KOPT-K1 (cell line): ENCODE measurements around the gene NEBL.

ENCODE experiments used
- H3K27ac ChIP-seq: fragments of 200-600 bp; sonication (generic); 2 replicates; pipeline ENCODE4 v1.5.1; 2016; ENCODE audit warnings: antibody characterized with exemption, mild to moderate bottlenecking, low read depth, low read length; ENCODE audit not compliant: poor library complexity, severe bottlenecking
- H3K36me3 ChIP-seq: fragments of 200-600 bp; sonication (generic); 2 replicates; pipeline ENCODE4 v1.5.1; 2017; ENCODE audit warnings: antibody characterized with exemption, mild to moderate bottlenecking, low read length, moderate library complexity; ENCODE audit not compliant: insufficient read depth
- H3K9me3 ChIP-seq: fragments of 200-600 bp; sonication (generic); 2 replicates; pipeline ENCODE4 v1.5.1; 2017; ENCODE audit warnings: antibody characterized with exemption, low read length, mild to moderate bottlenecking; ENCODE audit not compliant: insufficient read depth, poor library complexity, severe bottlenecking

The NEBL gene

GRCh38 chr10:20920061-20920460 lies 22.9 kb upstream of the NEBL start:
- Histone ChIP-seq H3K36me3 (no peaks in the 10 kb centered on the region), H3K27ac (no peak overlapping the region), H3K9me3 (no peaks in the 10 kb centered on the region)

DNA sequence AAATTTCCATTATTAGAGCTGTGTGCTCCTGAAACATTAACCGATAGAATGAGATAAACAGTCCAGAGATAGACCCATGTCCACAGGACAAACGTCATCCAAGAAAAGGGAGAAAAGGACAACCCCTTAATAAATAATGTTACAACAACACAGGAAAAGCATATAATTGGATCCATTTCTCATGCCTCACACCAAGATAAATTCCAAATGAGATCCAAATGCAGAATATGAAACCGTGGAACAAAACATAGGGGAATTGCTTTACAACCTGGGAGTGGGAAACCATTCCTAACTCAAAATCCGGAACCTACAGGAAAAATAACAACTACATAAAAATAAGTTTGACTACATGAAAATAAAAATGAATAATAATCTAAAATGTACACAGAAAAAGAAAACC lies 22.4 kb upstream of the NEBL start:
- Histone ChIP-seq H3K9me3 (no peaks in the 10 kb centered on the region), H3K36me3 (no peaks in the 10 kb centered on the region), H3K27ac (no peak overlapping the region)

DNA sequence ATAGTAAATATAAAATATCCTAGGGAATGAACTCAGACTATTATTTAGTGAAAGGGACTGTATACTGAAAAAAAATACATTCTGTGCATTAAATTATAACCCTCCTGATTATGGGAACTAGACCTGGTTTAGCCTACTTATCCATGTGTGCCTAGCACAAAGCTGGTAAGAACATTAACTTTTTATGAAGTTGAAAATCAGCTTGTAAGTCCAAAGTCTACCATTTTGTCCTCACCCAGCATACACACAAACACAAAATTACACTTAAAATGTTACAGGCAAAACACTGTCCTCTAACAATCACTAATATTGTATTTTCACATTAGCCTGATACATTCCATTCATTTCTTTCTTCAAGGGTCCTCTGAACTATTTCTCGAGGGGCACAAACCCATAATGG lies 19.9 kb upstream of the NEBL start:
- no peaks in the 10 kb centered on the region for H3K9me3 ChIP-seq
- no peaks in the 10 kb centered on the region for H3K36me3 ChIP-seq
- H3K27ac ChIP-seq = no peak overlapping the region

GRCh38 chr10:20912969-20913368 lies 15.9 kb upstream of the NEBL start:
- Histone ChIP-seq H3K9me3 (no peaks in the 10 kb centered on the region), H3K36me3 (no peaks in the 10 kb centered on the region), H3K27ac (no peak overlapping the region)

GRCh38 chr10:20911626-20912025 lies 14.5 kb upstream of the NEBL start:
- H3K27ac ChIP-seq = no peak overlapping the region
- H3K9me3 ChIP-seq = no peaks in the 10 kb centered on the region
- no peaks in the 10 kb centered on the region for H3K36me3 ChIP-seq

DNA sequence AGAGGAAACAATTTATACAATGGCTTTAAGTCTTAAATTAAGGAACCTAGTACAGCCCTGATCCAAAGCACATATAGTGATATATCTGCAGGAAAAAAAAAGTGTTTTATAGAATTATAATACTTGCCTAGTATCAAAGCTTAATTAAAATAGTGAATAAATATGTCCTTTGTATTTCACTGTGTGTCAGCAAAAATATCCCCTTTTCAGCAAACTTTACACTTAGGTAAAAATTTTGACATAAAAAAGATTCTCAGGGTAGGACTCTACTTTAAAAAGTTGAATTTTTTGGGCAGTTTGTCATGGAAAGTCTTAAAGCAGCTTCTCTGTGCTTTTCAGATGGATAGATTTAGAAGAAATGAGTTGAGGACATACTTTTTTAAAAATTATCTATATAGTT lies 12.7 kb upstream of the NEBL start:
- no peak overlapping the region for H3K27ac ChIP-seq
- no peaks in the 10 kb centered on the region for H3K9me3 ChIP-seq
- no peaks in the 10 kb centered on the region for H3K36me3 ChIP-seq

- Histone ChIP-seq H3K27ac (no peak overlapping the region), H3K36me3 (no peaks in the 10 kb centered on the region), H3K9me3 (no peaks in the 10 kb centered on the region)
Measured at GRCh38 chr10:20908391-20908790, 11.3 kb upstream of the NEBL start.

DNA sequence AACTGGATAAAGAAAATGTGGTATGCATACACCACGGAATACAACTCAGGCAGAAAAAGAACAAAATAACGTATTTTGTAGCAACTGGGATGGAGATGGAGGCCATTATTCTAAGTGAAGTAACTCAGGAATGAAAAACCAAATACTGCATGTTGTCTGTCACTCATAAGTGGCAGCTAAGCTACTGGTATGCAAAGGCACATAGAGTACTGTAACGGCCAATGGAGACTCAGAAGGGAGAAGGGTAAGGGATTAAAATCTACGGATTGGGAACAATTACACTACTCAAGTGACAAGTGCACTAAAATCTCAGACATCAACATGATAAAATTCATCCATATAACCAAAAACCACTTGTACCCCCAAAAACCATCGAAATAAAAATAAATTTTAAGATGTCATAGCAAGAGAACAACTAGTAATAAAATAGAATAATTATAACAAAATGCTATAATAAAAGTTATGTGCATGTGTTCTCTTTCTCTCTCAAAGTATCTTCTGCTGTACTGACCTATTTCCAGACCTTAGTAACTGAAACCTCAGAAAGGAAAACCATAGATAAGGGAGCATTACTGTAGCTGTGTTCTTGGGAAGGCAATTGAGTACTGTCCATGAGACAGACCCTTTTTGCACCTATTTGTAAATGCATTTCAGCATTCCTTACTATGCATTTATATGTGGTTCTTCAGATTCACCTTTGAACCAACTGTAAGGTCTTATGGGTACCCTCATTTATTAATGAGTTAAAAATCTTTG lies 6.7 kb upstream of the NEBL start:
- Histone ChIP-seq H3K9me3 (no peaks in the 10 kb centered on the region), H3K36me3 (no peaks in the 10 kb centered on the region)

DNA sequence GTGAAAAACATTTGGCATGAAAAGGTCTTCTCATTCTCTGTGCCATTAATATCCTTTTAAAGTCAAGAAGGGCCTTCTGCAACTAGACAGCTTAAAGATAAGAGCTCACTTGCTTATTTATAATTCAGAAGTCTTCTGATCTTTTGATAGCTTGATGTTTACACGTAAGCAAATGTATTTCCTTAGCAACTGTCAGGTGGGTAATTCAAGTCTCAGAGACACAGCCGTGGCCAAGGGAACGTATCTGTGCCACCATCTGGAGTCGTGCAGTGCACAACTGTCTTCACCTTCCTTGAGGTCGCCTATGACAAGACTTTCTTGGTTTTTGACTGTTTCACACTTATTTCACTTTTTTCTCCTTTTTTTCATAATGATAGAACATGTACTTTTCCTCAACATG lies 4.0 kb upstream of the NEBL start:
- Histone ChIP-seq H3K9me3 (no peaks in the 10 kb centered on the region), H3K27ac (no peak overlapping the region), H3K36me3 (no peaks in the 10 kb centered on the region)

More for the DNA sequence above, 6.7 kb upstream of the NEBL start:
- no peak overlapping the region for H3K27ac ChIP-seq

DNA sequence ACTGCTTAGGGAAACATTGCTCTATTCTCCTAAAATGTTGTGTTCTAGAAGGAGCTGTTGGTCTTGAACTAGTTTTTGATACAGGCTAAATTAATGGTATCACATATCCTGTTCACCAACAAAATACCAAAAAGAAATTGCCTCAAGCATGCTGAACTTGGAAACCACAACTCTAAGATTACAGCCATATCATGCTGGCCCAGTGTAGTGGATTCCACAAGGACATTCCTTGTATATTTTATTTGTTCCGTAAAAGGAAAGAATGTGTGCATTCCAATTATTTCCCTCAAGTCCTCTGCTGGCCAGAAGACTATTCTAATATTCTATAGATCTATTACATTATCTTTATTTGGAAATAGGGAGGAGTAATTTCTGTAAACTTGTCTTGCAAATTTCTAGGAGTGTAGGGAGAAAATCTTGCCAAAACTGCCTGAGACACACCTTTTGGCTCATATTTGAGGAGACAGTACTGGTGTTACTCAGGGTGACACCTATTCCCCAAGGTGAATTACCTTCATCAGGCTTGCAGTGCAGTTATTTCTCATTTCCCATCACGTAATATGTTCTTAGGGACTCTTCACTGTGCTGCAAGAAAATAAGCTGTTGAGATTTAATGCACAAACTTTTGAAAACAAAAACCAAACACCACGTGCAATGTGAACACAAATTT lies 1.9 kb upstream of the NEBL start:
- Histone ChIP-seq H3K27ac (no peak overlapping the region), H3K36me3 (no peaks in the 10 kb centered on the region), H3K9me3 (no peaks in the 10 kb centered on the region)

- Histone ChIP-seq H3K27ac (no peak overlapping the region), H3K36me3 (no peaks in the 10 kb centered on the region), H3K9me3 (no peaks in the 10 kb centered on the region)
Measured at GRCh38 chr10:20893297-20893696, 3.8 kb downstream of the NEBL start.

GRCh38 chr10:20892796-20893195 lies 4.3 kb downstream of the NEBL start:
- no peaks in the 10 kb centered on the region for H3K36me3 ChIP-seq
- no peak overlapping the region for H3K27ac ChIP-seq
- H3K9me3 ChIP-seq = no peaks in the 10 kb centered on the region

DNA sequence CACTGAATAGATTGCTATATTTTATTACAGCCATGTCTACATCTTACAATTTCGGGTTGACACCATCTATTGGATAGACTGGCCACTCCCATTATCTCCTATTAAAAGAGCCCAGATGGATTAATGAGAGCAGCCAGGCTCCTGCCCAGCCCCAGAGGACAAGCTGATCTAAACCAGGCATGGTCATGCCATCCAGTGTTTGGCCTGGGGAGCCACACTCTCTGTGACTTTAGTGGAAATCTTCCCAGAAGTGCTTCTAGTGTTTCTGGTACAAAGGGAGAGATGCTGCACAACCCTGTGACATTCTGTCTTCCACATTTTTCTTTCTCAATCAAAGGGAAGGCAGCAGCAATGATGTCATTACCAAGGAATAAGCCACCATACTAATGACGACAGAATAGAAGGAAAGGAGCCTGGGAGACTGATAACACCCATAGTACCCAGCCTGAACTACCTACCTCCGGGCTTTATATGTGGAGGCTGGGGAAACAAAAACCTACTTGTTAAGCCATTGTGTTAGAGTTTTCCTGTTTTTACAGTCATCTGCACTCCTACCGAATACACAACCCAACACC lies 5.0 kb downstream of the NEBL start:
- no peak overlapping the region for H3K27ac ChIP-seq
- no peaks in the 10 kb centered on the region for H3K36me3 ChIP-seq
- no peaks in the 10 kb centered on the region for H3K9me3 ChIP-seq

DNA sequence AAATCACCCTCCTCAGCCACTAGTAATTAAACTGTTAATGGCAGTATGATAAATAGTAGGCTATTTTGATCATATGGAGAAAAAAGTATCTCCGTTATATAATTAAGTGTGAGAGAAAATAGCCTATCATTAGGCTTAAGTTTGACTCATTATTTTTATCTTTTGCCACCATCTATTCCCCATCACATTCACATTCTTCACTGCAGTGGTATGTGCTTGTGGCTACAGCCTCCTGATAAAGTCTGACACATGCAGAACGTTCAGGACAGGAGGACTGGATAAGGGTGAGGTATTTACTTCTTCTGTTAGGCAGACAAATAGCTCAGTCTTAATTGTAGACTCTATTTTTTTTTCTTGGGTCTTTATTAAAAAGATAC lies 5.8 kb downstream of the NEBL start:
- Histone ChIP-seq H3K36me3 (no peaks in the 10 kb centered on the region), H3K9me3 (no peaks in the 10 kb centered on the region), H3K27ac (no peak overlapping the region)

DNA sequence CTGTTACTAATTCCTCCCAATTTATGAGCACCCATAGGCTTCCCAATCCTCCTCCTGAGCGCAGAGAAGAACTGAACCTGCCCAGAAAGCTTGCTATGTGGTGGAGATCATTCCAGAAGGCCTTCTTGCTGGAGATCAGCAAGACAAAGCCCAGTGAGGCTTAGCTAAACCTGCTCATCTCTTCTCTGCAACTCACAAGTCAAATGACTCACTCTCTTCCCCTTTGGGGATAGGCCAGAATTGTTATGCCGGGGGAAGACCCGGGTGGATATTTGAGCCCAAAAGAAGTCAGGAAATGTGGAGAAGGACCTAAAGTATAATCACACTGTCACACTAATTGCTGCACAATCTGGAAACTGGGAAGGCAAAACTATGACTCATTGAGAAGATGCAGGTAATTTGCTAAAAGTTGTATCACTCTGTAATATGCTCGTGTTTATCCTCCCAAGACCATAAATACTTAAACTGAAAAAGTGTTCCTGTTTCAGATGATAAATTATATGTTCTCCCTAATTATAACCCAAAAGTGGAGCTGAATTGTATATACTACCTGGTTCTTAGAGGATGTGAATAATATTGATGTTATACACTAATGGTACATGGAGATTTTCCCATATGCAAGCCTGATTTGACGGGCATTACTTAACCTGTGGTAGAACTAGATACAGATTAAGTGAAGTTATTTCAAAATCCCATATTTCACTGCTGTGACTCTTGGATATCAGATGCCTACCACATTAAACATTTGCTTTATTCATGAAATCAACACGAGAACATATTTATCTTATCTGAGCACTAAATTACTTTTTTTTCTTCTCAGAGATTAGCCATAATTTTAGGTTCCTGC lies 6.4 kb downstream of the NEBL start:
- Histone ChIP-seq H3K9me3 (no peaks in the 10 kb centered on the region), H3K27ac (no peak overlapping the region), H3K36me3 (no peaks in the 10 kb centered on the region)
